Prostate gland (tissue), 2 donors: ENCODE measurements around the gene TPBG.

ENCODE experiments used
- POLR2A ChIP-seq: fragments of 450-650 bp; IDR thresholded peaks from one replicate; pipeline ENCODE4 v1.6.1; 2016; ENCODE audit warnings: antibody characterized with exemption, mild to moderate bottlenecking
- TF ChIP-seq, protein P1 (sequence below), 4 experiments: fragments of 200-600 bp in 2 of 4; fragments of 450-650 bp in 2 of 4; sonication (generic) in 2 of 4; IDR thresholded peaks; 1 replicate in 3 of 4; 2 replicates in 1 of 4; pipeline ENCODE4 v1.5.1; 2016 to 2019; ENCODE audit warnings: antibody characterized with exemption in 4 of 4, mild to moderate bottlenecking in 2 of 4, moderate library complexity in 2 of 4

DNA sequence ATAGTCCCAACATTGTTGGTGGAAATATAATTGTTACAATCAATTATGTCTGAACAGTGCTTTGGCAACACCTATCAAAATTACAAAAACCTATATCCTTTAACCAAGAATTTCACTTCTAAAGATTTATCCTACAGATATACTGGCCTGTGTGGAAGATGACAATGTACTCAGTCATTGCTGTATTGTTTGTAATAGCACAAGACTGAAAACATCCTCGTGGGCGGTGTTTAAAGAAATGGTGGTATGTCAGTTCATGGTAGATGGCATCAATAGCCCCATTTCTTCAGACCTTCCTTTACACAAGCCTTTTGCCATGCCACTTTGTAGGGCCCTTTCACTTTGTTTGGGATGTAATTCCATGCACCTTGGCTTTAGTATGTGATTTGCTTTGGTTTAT, 9.8 kb upstream of the TPBG start:
- TF ChIP-seq, protein P1, sequence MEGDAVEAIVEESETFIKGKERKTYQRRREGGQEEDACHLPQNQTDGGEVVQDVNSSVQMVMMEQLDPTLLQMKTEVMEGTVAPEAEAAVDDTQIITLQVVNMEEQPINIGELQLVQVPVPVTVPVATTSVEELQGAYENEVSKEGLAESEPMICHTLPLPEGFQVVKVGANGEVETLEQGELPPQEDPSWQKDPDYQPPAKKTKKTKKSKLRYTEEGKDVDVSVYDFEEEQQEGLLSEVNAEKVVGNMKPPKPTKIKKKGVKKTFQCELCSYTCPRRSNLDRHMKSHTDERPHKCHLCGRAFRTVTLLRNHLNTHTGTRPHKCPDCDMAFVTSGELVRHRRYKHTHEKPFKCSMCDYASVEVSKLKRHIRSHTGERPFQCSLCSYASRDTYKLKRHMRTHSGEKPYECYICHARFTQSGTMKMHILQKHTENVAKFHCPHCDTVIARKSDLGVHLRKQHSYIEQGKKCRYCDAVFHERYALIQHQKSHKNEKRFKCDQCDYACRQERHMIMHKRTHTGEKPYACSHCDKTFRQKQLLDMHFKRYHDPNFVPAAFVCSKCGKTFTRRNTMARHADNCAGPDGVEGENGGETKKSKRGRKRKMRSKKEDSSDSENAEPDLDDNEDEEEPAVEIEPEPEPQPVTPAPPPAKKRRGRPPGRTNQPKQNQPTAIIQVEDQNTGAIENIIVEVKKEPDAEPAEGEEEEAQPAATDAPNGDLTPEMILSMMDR (IDR thresholded peaks at IDR 0.05), result no peak
- TF ChIP-seq POLR2A, result no peak
